Progenitor cell of endocrine pancreas (in vitro differentiated cells): Measurements from ENCODE around the gene FUT8. TPM values are rescaled to one million over a fixed set of nuclear protein-coding genes. Genes with fewer than 3 reads are reported as not detected.
"Not testable (repeated sequence)": the region's sequence is repeated elsewhere in the genome, so short reads cannot be mapped to it uniquely, and the experiment has no call there.

Experiments used
- DNase-seq: peaks from one replicate; pipeline ENCODE4 v3.0.0; 2021; ENCODE audit warnings: low spot score; ENCODE audit not compliant: unreplicated experiment
- H3K27ac Mint-ChIP-seq: 2 replicates; pipeline ENCODE4 v1.8.0; 2021; ENCODE audit warnings: mild to moderate bottlenecking, moderate library complexity, mixed read lengths
- H3K27me3 Mint-ChIP-seq: 2 replicates; pipeline ENCODE4 v1.8.0; 2021; ENCODE audit warnings: mixed read lengths
- H3K36me3 Mint-ChIP-seq: 2 replicates; pipeline ENCODE4 v1.8.0; 2022; ENCODE audit warnings: mixed read lengths; ENCODE audit not compliant: insufficient read depth
- H3K4me1 Mint-ChIP-seq: 2 replicates; pipeline ENCODE4 v1.8.0; 2021; ENCODE audit warnings: low read depth, mixed read lengths
- H3K4me3 Mint-ChIP-seq: 2 replicates; pipeline ENCODE4 v1.8.0; 2021; ENCODE audit warnings: low read depth, mild to moderate bottlenecking, moderate library complexity, mixed read lengths
- H3K9me3 Mint-ChIP-seq: 2 replicates; pipeline ENCODE4 v1.8.0; 2021; ENCODE audit warnings: low read depth, mixed read lengths
- CTCF ChIP-seq: fragments of 200-600 bp; sonication (generic); IDR thresholded peaks from one replicate; pipeline ENCODE4 v1.5.0; 2021; ENCODE audit warnings: antibody characterized with exemption, mild to moderate bottlenecking; ENCODE audit not compliant: unreplicated experiment
- total RNA-seq: library from RNA; stranded (reverse); gene quantifications from 2 replicates; pipeline ENCODE4 v1.2.1, GENCODE V29; 2021

Gene FUT8
- total RNA-seq, 1 donor from 2014 or later = 38.8 TPM

- Mint-ChIP-seq H3K27ac (no peak overlapping the region), H3K9me3 (peaks cover 15% of the 10 kb centered on the region), H3K4me3 (no peak overlapping the region), H3K27me3 (no peaks in the 10 kb centered on the region), H3K4me1 (peaks cover 3% of the 10 kb centered on the region), H3K36me3 (peaks cover 4% of the 10 kb centered on the region)
- no peak for TF ChIP-seq CTCF
- DNase-seq = no peak
Observed at GRCh38 chr14:65704437-65704836, 291.9 kb downstream of the FUT8 start.

GRCh38 chr14:65704850-65705249 is 292.3 kb downstream of the FUT8 start:
- peaks cover 3% of the 10 kb centered on the region for H3K4me1 Mint-ChIP-seq
- H3K27ac Mint-ChIP-seq = no peak overlapping the region
- H3K4me3 Mint-ChIP-seq = no peak overlapping the region
- H3K27me3 Mint-ChIP-seq = no peaks in the 10 kb centered on the region
- no peak for DNase-seq
- peaks cover 4% of the 10 kb centered on the region for H3K36me3 Mint-ChIP-seq
- H3K9me3 Mint-ChIP-seq = peaks cover 15% of the 10 kb centered on the region
- TF ChIP-seq CTCF = no peak

- peaks cover 7% of the 10 kb centered on the region for H3K36me3 Mint-ChIP-seq
- no peak for DNase-seq
- H3K4me1 Mint-ChIP-seq = peaks cover 3% of the 10 kb centered on the region
- peaks cover 23% of the 10 kb centered on the region for H3K9me3 Mint-ChIP-seq
- no peak for TF ChIP-seq CTCF
- no peak overlapping the region for H3K4me3 Mint-ChIP-seq
- H3K27me3 Mint-ChIP-seq = no peaks in the 10 kb centered on the region
- no peak overlapping the region for H3K27ac Mint-ChIP-seq
Observed at GRCh38 chr14:65709576-65709975, 297.0 kb downstream of the FUT8 start.

- H3K4me3 Mint-ChIP-seq, H3K4me1 Mint-ChIP-seq, DNase-seq, H3K27ac Mint-ChIP-seq, H3K27me3 Mint-ChIP-seq: not testable (repeated sequence)
- Mint-ChIP-seq H3K36me3 (peaks cover 25% of the 10 kb centered on the region), H3K9me3 (peaks cover 47% of the 10 kb centered on the region)
Observed at GRCh38 chr14:65716813-65717212, 304.3 kb downstream of the FUT8 start.

- not testable (repeated sequence) for H3K4me1 Mint-ChIP-seq, H3K27ac Mint-ChIP-seq, H3K27me3 Mint-ChIP-seq, DNase-seq, H3K4me3 Mint-ChIP-seq
- H3K9me3 Mint-ChIP-seq = peaks cover 47% of the 10 kb centered on the region
- peaks cover 25% of the 10 kb centered on the region for H3K36me3 Mint-ChIP-seq
Observed at GRCh38 chr14:65717384-65717915, 304.9 kb downstream of the FUT8 start.

- no peak for TF ChIP-seq CTCF
- no peaks in the 10 kb centered on the region for H3K27me3 Mint-ChIP-seq
- no peaks in the 10 kb centered on the region for H3K4me1 Mint-ChIP-seq
- H3K27ac Mint-ChIP-seq = peak overlapping the region; percentile 2
- H3K9me3 Mint-ChIP-seq = peaks cover 45% of the 10 kb centered on the region
- no peak overlapping the region for H3K4me3 Mint-ChIP-seq
- H3K36me3 Mint-ChIP-seq = peaks cover 25% of the 10 kb centered on the region
- no peak for DNase-seq
Observed at GRCh38 chr14:65718629-65719028, 306.1 kb downstream of the FUT8 start.
